ENCODE data around the gene RNF167.

Gene RNF167

DNA sequence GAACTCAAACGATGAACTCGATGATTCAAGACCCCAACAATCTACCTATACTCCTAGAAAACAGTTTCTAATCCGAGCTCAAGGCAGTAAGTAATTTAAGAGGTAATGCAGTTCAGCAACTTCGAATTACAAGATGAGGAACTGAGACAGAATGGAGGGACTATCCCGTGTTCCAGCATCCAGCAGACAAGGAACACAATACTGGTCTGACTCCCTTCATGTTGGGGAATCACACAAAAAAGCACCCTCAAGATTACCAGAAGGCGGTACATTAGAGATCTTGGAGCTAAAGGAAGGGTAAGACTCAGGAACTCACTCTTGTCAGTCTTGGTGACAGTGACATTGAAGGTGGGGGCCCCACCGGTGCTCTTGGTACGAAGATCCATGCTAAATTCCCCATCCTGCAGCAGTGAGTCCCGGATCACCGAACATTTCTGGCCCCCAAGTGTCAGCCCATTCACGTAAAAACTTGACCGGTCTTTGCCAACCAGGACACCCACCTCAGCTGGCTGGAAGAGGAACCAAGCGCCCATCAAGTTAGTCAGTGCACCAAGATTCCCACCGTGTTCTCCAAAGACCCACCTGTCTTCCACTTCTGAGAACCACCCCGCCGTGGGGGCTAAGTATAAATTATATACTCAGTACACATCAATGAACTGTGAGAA, 6.4 kb downstream of the RNF167 start:
- TF ChIP-seq JUND (IDR thresholded peaks at IDR 0.05; ENCODE audit: low read depth): no peak
- in situ Hi-C loops (cut with HindIII; ENCODE audit: low pct_unique_long_range_greater_than_20kb, low sequenced_read_pairs): no loop called here

DNA sequence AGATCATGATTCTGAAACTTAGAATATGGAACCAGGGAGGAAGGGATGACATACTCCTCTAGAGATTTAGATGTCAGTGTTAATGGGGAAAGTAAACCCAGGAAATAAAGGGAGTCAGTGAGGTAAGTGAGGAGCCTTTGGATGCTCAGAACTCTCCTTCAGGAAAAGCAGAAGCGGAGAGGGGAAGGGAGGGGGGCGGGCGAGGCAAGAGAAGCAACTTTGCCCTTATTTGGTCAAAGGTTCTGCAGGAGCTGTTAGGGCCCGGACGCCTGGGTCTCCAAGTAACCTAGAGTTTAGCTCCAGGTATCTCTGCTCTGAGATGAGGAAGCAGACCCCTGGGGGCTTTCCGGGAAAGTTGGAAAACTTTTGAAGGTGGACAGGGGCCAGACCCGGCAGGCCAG, 6.9 kb downstream of the RNF167 start:
- no peak for DNase-seq (ENCODE audit: low read depth in 1 of 2, low spot score in 1 of 2)
- in situ Hi-C loops (cut with HindIII; ENCODE audit: low pct_unique_long_range_greater_than_20kb, low sequenced_read_pairs): no loop called here
- no peak for TF ChIP-seq JUND (IDR thresholded peaks at IDR 0.05; ENCODE audit: low read depth)

More for the DNA sequence above, 6.4 kb downstream of the RNF167 start:
- no peak for DNase-seq (ENCODE audit: low read depth in 1 of 2, low spot score in 1 of 2)

DNA sequence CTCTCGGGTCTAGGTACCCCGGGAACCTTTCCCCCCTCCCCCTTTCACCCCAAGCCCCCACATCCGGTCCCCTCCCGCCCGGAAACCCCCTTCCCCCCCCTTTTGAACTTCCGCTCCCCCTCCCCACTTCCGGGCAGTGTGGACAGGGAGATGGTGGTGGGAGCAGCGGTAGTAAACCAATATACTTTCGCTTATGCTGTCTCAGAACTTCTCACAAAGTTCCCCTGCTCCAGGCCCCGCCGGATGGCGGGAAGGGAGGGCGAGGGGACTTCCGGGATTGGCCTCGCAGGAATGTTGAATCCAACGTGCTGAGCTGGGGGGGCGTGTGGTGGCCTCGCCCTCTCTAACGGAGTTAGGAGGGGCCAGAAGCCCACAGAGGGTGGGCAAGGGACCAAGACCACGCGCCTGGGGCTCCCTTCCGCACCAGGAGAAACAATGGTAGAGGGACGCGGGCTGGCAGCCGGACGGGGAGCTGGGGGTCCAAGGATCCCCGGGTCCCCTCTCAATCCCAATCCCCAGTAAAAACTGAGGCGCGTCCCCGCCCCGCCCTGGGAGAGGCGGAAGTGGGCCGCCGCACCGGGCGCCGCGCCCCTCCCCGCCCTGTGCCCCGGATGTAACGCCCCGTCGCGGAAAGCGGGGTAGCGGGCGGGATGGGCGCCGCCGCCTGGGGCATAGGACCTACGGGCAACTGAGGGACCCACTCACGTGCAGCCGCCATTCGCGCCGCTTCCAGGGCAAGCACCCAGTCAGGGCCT, 7.5 kb downstream of the RNF167 start:
- peak in 1 of 2 experiments; percentile 47 for DNase-seq (ENCODE audit: low read depth in 1 of 2, low spot score in 1 of 2)
- no peak for TF ChIP-seq JUND (IDR thresholded peaks at IDR 0.05; ENCODE audit: low read depth)
- in situ Hi-C loops (cut with HindIII; ENCODE audit: low pct_unique_long_range_greater_than_20kb, low sequenced_read_pairs): no loop called here

DNA sequence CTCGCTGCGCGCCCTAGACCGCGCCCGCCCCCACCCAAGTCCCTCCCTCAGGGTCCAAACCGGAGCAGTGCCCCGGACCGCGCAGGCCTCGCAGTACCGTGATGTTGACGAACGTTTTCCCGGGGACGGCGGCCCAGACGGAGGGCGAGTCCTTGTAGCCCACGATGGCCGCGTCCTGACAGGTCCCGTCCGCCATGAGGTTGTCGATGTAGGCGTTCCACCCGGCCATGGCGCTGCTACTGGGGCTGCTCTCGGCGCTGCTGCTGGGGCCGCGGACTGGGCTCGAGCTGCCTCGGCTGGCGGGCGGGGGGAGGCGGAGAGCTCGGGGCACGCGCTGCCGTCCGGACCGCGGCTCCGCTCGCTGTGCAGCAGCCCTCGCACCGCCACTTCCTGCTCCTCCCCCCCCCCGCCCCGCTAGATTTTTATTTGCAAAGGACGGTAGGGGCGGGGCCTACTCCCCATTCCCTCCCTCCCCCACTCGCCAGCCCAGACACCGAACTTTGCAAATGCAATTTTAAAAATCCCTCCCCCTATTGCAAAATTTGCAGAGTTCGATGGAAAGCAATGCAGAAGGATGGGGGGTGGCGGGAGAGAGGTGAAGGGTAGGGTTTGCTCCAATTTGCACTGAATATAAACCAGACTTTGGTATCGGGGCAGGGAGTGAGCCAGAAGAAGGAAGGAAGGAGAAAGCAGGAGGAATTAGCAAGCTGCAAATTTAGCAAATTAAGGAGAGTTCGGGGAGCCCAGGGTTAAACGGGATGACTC, 8.3 kb downstream of the RNF167 start, which contains the start of gene PFN1:
PFN1 (minus strand) TSS at position 365 of the 765 bp plus-strand sequence; CDS start at position 229, 136 bp downstream.
- in situ Hi-C loops (cut with HindIII; ENCODE audit: low pct_unique_long_range_greater_than_20kb, low sequenced_read_pairs): no loop called here
- DNase-seq (ENCODE audit: low read depth in 1 of 2, low spot score in 1 of 2): peak; percentile 81 to 92
- TF ChIP-seq JUND (IDR thresholded peaks at IDR 0.05; ENCODE audit: low read depth): no peak

DNA sequence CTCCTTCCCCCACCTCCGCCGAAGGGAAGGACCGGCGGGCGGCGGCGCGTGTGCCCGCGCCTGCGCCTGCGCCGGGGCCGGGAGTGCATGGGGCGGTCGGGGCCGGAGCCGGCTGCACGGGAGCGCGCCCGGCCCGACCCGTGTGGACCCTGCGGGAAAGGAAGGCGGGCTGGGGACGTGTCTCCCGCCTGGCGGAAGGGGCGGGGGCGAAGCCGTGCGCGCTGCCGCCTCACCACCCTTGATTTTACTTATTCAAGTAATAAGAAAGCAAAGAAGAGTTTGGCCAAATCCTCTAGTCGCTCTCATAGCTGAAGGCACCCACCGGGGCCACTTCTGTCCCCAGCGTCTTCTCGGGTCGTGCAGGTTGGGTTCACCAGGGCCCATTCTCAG, 8.9 kb downstream of the RNF167 start:
- in situ Hi-C loops (cut with HindIII; ENCODE audit: low pct_unique_long_range_greater_than_20kb, low sequenced_read_pairs): no loop called here
- peak; percentile 84 to 89 for DNase-seq (ENCODE audit: low read depth in 1 of 2, low spot score in 1 of 2)
- TF ChIP-seq JUND (IDR thresholded peaks at IDR 0.05; ENCODE audit: low read depth): no peak

DNA sequence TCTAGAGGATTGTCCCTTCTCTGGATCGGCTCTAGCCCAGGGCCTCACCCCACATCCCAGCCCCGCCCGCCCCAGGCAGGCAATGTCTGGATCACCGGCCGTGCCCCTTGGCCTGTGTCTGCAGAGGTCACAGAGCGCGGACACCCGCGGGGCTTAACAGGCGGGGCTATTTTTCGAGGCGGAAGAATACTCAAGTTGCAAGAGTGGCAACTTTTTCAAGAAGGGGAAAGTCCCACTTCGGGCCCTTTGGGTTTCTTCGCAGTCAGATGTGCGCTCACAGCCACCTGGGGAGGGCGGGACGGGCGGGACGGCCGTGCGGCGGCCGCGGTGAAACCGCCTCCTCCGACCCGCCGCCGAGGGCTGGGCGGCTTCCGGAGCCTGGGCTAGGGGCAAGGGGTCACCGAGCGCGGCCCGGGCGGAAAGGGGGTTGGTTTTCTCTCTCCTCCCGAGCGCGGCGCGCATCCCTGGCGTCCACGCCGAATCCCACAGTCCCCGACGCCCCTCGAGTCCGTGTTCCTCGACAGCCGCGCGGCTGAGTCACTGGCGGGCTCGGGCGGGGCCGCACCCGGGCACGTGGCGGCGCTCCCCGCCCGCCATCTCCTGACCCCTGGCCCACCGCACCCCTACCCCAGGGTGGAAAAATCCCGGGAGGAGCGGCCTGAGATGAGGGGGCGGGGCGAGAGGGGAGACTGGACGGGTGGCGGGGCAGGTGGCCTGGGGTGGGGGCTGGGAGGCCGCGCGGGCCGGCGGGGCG, 9.4 kb downstream of the RNF167 start:
- TF ChIP-seq JUND (IDR thresholded peaks at IDR 0.05; ENCODE audit: low read depth): no peak
- peak in 1 of 2 experiments; percentile 76 for DNase-seq (ENCODE audit: low read depth in 1 of 2, low spot score in 1 of 2)
- in situ Hi-C loops (cut with HindIII; ENCODE audit: low pct_unique_long_range_greater_than_20kb, low sequenced_read_pairs): no loop called here

DNA sequence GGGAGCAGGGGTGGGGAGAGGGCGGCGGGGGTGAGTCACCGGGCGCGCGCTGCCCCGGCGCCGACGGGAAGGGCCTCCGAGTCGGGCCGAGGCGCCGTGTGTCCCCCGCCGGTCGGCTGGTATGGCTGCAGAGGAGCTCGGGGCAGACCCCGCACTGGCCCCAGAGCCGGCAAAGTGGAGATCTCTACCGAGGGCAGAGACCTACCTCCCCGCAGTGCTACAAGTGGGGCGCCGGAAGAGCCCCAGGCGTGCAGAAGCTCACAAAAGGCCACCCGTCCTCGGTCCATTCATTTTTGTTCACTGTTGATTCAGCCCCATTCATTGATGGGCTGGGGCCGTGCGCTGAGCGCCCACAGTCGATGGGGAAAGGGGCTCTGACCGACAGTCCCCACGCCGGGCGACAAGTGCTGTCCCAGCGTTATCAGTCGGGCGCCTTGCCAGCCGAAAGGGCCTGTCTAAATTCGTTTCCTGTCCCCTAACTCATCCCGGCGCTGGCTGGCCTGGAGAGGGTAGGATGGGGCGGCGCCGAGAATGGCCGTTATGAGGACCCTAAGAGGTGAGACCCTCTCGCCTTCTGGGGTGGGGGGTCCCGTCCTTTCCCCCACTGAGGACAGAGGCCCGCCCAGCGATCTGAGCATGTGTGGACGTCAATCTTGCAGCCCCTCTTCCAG, 10.1 kb downstream of the RNF167 start:
- DNase-seq (ENCODE audit: low read depth in 1 of 2, low spot score in 1 of 2): no peak
- in situ Hi-C loops (cut with HindIII; ENCODE audit: low pct_unique_long_range_greater_than_20kb, low sequenced_read_pairs): no loop called here
- no peak for TF ChIP-seq JUND (IDR thresholded peaks at IDR 0.05; ENCODE audit: low read depth)

DNA sequence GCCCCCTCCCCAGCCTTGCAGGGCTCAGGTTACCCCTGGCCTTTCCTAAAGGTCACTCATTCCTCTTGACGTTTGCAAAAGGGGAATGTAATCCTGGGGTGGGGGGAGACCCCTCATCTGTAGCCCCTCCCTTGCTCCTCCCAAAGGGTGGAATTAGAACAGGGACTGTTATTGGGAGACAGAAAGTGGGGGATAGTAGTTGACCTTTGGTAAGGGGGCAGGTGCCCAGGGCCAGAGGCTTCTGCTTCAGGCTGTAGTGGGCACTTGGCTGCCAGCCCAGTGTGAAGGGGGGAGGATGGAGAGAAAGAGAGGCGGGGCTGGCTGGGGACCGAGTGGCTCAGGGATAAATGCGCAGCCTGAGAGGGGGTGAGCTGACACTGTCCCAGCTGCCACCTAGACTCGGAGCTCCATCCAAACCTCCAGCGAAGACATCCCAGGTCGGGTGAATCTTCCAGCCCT, 10.7 kb downstream of the RNF167 start, which contains the start of gene ENO3:
ENO3 (plus strand) TSS at position 374 of the 459 bp plus-strand sequence. CDS start 711 bp downstream, outside the sequence.
- no peak for TF ChIP-seq JUND (IDR thresholded peaks at IDR 0.05; ENCODE audit: low read depth)
- in situ Hi-C loops (cut with HindIII; ENCODE audit: low pct_unique_long_range_greater_than_20kb, low sequenced_read_pairs): no loop called here
- no peak for DNase-seq (ENCODE audit: low read depth in 1 of 2, low spot score in 1 of 2)

DNA sequence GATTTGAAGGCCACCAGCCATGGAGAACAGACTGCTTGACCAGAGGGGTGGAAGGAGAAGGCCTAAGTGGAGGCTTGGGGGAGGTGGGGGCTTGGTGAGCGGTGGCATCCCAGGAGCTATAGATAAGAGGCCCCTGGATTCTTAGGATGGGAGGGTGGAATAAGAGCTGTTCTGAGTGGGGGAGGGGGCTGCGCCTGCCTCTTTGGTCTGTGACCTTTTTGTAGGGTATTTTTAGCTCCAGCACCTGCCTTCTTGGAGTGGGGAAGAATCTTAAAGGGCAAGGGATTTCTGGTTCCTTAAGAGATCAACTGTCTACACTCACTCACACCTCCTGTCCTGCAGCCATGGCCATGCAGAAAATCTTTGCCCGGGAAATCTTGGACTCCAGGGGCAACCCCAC, 11.4 kb downstream of the RNF167 start:
- in situ Hi-C loops (cut with HindIII; ENCODE audit: low pct_unique_long_range_greater_than_20kb, low sequenced_read_pairs): no loop called here
- DNase-seq (ENCODE audit: low read depth in 1 of 2, low spot score in 1 of 2): no peak
- TF ChIP-seq JUND (IDR thresholded peaks at IDR 0.05; ENCODE audit: low read depth): no peak

DNA sequence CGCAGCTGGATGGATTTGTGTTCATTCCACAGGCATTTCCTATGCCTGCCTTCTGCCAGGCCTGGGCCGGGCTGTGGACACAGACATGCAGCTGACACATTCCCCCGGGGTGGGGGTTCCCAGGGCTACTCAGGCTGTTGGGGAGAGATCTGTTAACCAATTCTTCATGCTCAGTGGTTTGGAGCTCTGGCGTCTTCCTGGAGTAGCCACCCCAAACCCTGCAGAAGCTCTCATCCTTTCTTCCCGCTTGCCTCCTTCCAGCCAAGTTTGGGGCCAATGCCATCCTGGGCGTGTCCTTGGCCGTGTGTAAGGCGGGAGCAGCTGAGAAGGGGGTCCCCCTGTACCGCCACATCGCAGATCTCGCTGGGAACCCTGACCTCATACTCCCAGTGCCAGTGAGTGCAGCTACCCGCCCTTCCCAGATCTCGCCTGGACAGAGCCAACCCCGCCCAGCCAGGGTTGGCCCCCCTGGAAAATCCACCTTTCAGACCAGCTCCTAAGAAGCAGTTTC, 13.4 kb downstream of the RNF167 start:
- no peak for TF ChIP-seq JUND (IDR thresholded peaks at IDR 0.05; ENCODE audit: low read depth)
- in situ Hi-C loops (cut with HindIII; ENCODE audit: low pct_unique_long_range_greater_than_20kb, low sequenced_read_pairs): no loop called here
- DNase-seq (ENCODE audit: low read depth in 1 of 2, low spot score in 1 of 2): no peak

DNA sequence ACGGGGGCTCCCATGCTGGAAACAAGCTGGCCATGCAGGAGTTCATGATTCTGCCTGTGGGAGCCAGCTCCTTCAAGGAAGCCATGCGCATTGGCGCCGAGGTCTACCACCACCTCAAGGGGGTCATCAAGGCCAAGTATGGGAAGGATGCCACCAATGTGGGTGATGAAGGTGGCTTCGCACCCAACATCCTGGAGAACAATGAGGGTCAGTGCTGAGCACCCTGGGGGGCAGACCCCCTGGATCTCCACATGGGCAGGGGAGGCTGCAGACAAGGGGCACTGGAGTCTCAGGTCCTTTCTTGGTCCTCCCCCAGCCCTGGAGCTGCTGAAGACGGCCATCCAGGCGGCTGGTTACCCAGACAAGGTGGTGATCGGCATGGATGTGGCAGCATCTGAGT, 15.0 kb downstream of the RNF167 start:
- DNase-seq (ENCODE audit: low read depth in 1 of 2, low spot score in 1 of 2): no peak
- no peak for TF ChIP-seq JUND (IDR thresholded peaks at IDR 0.05; ENCODE audit: low read depth)
- in situ Hi-C loops (cut with HindIII; ENCODE audit: low pct_unique_long_range_greater_than_20kb, low sequenced_read_pairs): no loop called here
